DMS 273 (cell line): ENCODE results near the gene ALCAM.
A peak's percentile ranks its signal among the peaks of the same experiment; 100 is the strongest.

Experiments
- DNase-seq: peaks from one replicate; lab custom pipeline; 2025; ENCODE audit not compliant: unreplicated experiment; lab: John Stamatoyannopoulos, UW

ALCAM gene

GRCh38 chr3:105526360-105527111 lies 159.8 kb downstream of the ALCAM start:
- DNase-seq: no peak

DNA sequence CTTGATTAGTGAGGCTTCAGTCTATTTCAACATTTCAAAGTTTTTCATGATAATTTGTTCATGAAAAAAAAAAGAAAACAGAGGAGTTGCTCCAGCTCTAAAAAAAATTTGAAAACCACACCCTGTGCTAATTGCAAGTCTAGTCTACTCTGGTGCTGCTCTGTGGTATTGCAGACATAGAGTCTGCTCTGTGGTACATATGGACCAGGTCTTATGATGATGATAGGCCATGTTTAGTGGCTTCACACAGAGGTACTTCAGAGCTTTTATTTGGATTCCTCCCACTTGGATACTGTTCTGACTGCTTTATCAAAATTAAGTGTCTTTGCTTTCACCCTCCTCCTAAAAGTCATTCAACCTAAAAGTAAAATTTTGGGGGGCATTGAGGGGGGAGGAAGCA lies 160.8 kb downstream of the ALCAM start:
- peak; percentile 11 for DNase-seq

GRCh38 chr3:105527949-105528348 lies 161.2 kb downstream of the ALCAM start:
- DNase-seq: peak; percentile 61

DNA sequence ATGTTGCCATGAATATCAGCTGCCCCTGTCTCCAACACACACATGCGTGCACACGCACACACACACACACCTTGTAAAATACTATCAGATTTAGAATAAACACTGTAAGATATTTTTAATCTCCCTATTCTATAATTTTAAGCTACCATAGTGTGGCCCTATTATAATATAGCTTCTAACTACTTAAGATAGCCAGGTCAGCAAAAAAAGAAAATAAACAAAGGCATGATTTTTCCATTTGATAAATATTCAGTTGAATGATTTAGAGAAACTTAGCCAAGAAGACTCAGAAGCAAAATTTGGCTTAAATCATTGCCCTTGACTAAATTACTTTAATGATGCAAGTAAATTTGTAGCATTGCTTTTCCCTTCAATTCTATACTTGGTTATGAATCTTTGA lies 162.2 kb downstream of the ALCAM start:
- no peak for DNase-seq

- DNase-seq: no peak
Observed at GRCh38 chr3:105529456-105529855, 162.7 kb downstream of the ALCAM start.

GRCh38 chr3:105532251-105532650 lies 165.5 kb downstream of the ALCAM start:
- DNase-seq: no peak

DNA sequence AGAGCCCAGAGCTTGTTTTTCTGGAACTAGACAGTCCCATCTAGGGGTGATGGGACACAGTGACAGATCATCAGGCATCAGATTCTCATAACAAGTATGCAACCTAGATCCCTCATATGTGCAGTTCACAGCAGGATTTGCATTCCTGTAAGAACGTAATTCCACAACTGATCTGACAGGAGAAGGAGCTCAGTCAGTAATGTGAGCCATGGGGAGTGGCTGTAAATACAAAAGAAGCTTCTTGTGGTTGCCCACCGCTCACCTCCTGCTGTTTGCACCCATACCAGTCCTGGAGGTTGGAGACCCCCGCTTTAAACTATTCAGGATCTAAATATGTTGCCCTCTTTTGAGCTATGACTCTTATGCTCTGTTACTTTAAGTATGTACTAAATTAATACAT lies 167.3 kb downstream of the ALCAM start:
- DNase-seq: no peak

DNA sequence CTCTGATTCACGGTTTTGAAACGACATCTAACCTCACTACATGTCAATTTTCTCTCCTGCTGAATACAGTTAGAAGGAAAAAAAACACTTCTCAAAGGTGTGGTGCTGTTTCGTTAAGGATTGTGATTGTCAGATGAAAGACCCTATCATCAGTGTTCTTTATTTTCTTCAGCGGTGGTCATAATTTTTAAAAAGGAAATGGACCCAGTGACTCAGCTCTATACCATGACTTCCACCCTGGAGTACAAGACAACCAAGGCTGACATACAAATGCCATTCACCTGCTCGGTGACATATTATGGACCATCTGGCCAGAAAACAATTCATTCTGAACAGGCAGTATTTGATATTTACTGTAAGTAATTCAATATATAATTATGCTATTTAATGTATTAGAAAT lies 167.8 kb downstream of the ALCAM start:
- no peak for DNase-seq

- DNase-seq: no peak
Observed at GRCh38 chr3:105537371-105538080, 170.8 kb downstream of the ALCAM start.

GRCh38 chr3:105538483-105538882 lies 171.8 kb downstream of the ALCAM start:
- DNase-seq: no peak

- no peak for DNase-seq
Observed at GRCh38 chr3:105539897-105540296, 173.2 kb downstream of the ALCAM start.

DNA sequence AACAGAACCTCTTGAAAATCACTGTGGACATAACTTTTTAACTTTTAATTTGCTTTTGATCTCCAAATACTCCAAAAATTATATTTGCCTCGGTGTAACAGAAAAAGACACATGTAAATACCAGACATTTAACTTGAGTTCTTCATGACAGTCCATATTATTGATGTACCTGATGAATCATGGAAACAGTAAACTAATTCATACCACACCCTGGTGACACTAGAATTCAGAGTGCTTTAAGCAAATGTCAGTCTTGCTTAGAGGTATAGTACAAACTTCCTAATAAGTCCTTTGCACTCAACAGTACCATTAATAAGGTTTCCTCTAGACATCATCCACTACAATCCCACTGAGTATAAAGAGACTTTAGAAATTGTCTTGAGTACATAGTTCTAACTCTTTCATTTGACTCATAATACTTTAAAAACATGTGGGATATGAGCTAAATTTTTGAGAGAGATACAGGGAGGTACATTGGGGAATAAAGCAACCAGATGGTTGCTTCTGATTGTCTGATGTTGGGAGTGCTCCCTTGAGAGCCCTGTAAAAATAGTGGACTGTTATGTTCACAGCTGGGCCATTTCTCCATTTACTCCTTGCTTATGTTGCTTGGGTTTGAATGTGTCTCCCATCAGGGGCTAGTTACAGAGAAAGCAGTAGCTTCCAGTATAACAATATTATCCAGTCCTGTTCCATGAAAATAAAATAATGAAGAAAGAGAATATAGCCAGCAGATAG lies 175.7 kb downstream of the ALCAM start:
- DNase-seq: peak; percentile 50

DNA sequence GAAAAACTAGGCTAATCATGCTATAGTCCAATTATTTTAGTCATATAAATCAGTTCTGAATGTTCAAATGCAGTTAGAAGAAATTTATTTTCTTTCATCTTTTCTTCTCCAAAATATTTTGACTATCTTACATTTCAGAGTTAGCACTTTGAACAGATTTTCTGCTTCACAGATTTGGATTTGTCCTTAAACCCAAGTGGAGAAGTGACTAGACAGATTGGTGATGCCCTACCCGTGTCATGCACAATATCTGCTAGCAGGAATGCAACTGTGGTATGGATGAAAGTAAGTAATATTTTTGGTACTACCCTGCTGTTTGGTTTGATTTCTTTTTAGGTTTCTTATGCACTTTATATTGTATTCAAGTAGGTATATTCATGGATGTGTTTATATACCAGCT lies 178.3 kb downstream of the ALCAM start:
- no peak for DNase-seq

DNA sequence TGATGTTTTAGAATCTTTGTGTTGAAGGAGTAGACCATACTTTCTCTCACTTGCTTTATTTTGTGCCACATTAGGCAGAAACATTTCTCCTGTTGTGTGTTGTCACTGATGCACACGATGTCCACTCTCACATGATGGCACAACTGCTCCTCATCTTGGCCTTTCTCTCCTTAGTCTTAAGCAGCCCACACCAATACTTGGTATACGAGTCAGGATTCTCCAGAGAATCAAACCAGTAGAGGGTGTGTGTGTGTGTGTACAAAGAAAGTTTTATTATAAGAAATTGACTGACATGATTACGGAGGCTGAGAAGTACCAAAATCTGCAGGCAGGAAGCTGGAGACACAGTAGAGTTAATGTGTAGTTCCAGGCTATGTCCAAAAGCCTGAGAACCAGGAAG lies 187.1 kb downstream of the ALCAM start:
- DNase-seq: no peak

DNA sequence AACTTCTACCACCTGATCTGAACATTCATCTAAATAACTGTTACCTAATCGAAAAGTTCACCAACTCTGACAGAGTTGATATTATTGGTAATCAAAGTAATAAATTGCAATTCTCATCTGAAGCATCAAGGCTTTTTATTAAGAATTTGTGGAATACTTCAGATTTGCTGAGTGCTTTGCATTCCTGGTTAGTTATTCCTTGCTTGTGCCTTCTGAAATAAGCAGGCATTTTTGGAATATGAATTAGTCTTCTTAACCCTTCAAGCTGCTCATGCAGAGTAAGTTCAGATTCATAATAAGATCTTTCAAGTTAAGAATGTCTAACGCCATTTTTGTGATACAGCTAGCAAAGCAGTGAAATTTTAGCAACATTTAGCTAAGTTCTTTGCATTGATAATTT lies 188.5 kb downstream of the ALCAM start:
- no peak for DNase-seq

GRCh38 chr3:105559856-105560255 lies 193.1 kb downstream of the ALCAM start:
- DNase-seq: no peak

- DNase-seq: no peak
Observed at GRCh38 chr3:105561876-105562275, 195.2 kb downstream of the ALCAM start.

GRCh38 chr3:105564546-105565288 lies 198.0 kb downstream of the ALCAM start:
- DNase-seq: no peak

GRCh38 chr3:105571005-105571404 lies 204.3 kb downstream of the ALCAM start:
- DNase-seq: no peak

- DNase-seq: no peak
Observed at GRCh38 chr3:105572501-105572900, 205.8 kb downstream of the ALCAM start.

GRCh38 chr3:105579439-105579838 lies 212.7 kb downstream of the ALCAM start:
- DNase-seq: no peak
